Measurements from ENCODE around the gene SCP2D1. TPM values are rescaled to one million over a fixed set of nuclear protein-coding genes. Genes with fewer than 3 reads are reported as not detected.
A peak's percentile ranks its signal among the peaks of the same experiment; 100 is the strongest.

SCP2D1 gene
- total RNA-seq, 1 donor from 2014 or later = not detected

- H3K27me3 Mint-ChIP-seq (ENCODE audit: low read depth) = peaks cover 4% of the 10 kb centered on the region
- peaks cover 16% of the 10 kb centered on the region for H3K4me1 Mint-ChIP-seq (ENCODE audit: low read depth)
- no peak overlapping the region for H3K4me3 Mint-ChIP-seq (ENCODE audit: unreplicated experiment)
- no peak for TF ChIP-seq CTCF (IDR thresholded peaks at IDR 0.05)
- no peak for DNase-seq (ENCODE audit: low spot score)
- no peak overlapping the region for H3K27ac Mint-ChIP-seq (ENCODE audit: unreplicated experiment)
- H3K36me3 Mint-ChIP-seq (ENCODE audit: low read depth) = peaks cover 1% of the 10 kb centered on the region
- H3K9me3 Mint-ChIP-seq (ENCODE audit: low read depth) = peaks cover 15% of the 10 kb centered on the region
These were observed 39.6 kb downstream of the SCP2D1 start for GRCh38 chr20:18853216-18853615.

DNA sequence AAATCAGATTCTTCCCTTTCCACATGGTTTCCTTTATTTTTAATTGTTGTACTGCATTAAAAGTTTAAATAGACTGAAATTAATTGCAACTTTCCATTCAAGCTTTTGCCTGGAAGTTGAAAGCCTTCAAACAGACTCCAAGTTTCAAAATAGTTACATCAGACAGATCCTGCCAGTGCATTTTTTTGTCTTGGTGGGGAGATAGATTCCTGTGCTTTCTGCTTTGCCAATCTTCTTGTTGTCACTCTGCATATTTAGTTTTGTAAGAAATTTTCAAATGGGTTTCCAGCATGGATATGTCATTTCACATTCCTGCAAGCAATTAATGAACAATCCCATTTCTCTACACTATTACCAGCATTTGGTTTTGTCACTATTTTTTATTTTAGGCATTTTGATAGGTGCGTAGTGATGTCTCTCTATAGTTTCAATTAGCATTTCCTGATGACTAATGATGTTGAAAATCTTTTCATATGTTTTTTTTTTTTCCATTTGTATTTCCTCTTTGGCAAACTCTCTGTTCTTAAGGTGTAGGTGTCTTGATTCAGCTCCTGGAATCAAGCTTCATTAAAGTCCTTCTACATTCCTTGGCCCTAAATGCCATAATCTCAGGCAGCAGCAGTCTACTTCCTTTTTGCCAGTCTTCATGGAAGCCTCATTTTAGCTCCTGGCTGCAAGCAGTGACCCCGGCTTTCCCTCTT is 40.5 kb downstream of the SCP2D1 start:
- H3K36me3 Mint-ChIP-seq (ENCODE audit: low read depth) = peaks cover 1% of the 10 kb centered on the region
- peaks cover 18% of the 10 kb centered on the region for H3K9me3 Mint-ChIP-seq (ENCODE audit: low read depth)
- H3K4me3 Mint-ChIP-seq (ENCODE audit: unreplicated experiment) = no peak overlapping the region
- TF ChIP-seq CTCF (IDR thresholded peaks at IDR 0.05) = no peak
- peaks cover 20% of the 10 kb centered on the region for H3K4me1 Mint-ChIP-seq (ENCODE audit: low read depth)
- peak overlapping the region; percentile 82 for H3K27ac Mint-ChIP-seq (ENCODE audit: unreplicated experiment)
- no peak for DNase-seq (ENCODE audit: low spot score)
- peaks cover 3% of the 10 kb centered on the region for H3K27me3 Mint-ChIP-seq (ENCODE audit: low read depth)

DNA sequence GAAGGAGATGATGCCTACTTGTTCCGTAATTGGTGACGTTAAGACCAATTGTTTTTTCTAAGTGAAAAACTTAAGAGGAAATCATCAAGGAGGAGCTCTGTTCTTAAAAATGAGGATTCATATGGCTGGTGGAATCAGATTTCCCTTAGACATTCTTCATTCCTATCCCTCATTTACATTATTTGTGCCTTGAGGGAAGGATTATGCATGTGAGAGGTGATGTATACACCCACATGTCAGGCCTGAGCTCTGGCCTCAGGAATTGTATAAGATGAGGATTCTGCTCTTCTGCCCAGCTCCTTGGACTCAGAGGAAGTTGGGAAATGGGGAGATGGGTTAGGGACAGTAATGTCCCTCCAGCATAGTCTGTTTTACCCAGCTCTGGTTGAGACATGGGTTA is 42.3 kb downstream of the SCP2D1 start:
- peaks cover 20% of the 10 kb centered on the region for H3K4me1 Mint-ChIP-seq (ENCODE audit: low read depth)
- H3K4me3 Mint-ChIP-seq (ENCODE audit: unreplicated experiment) = no peak overlapping the region
- no peak for TF ChIP-seq CTCF (IDR thresholded peaks at IDR 0.05)
- H3K27me3 Mint-ChIP-seq (ENCODE audit: low read depth) = no peaks in the 10 kb centered on the region
- peaks cover 1% of the 10 kb centered on the region for H3K36me3 Mint-ChIP-seq (ENCODE audit: low read depth)
- H3K27ac Mint-ChIP-seq (ENCODE audit: unreplicated experiment) = no peak overlapping the region
- DNase-seq (ENCODE audit: low spot score) = no peak
- peaks cover 27% of the 10 kb centered on the region for H3K9me3 Mint-ChIP-seq (ENCODE audit: low read depth)

DNA sequence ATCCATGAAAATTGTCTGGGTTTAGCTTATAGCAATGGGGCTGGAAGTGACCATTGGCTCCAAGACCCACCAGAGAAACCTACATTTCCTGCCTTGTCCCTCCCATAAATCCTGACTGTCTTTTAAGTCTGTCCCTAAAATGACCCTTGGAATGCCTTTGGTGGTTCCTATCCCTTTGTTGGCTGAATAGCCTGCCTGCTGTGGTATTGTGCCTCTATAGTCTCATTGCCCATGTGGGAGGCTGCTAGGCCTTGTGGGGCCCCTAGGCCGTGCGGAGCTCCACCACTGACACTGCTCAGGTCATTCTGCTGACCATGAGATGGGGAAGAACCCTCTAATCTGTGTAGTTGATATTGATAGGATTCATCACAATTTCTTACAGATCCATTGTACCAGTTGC is 43.3 kb downstream of the SCP2D1 start:
- TF ChIP-seq CTCF (IDR thresholded peaks at IDR 0.05) = no peak
- Mint-ChIP-seq H3K9me3 (ENCODE audit: low read depth) (peaks cover 27% of the 10 kb centered on the region), H3K4me3 (ENCODE audit: unreplicated experiment) (no peak overlapping the region), H3K4me1 (ENCODE audit: low read depth) (peaks cover 20% of the 10 kb centered on the region), H3K27ac (ENCODE audit: unreplicated experiment) (no peak overlapping the region), H3K27me3 (ENCODE audit: low read depth) (no peaks in the 10 kb centered on the region), H3K36me3 (ENCODE audit: low read depth) (peaks cover 1% of the 10 kb centered on the region)
- no peak for DNase-seq (ENCODE audit: low spot score)

DNA sequence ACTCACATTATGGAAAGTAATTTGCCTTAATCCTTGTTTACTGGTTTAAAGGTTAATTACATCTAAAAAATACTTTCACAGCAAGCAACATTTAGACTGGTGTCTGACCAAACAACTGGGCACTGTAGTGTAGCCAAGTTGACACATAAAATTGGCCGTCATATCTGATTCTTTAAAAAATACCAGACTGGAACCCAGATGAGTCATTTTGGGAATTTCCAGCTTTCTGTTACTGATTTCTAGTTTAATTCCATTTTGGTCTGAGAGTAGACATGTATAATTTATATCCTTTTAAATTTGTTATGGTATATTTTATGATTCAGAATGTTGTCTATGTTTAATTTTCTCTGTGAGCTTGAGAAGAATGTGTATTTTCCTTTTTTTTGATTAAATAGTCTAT is 44.1 kb downstream of the SCP2D1 start:
- DNase-seq (ENCODE audit: low spot score) = no peak
- peak overlapping the region; percentile 11 for H3K27ac Mint-ChIP-seq (ENCODE audit: unreplicated experiment)
- H3K27me3 Mint-ChIP-seq (ENCODE audit: low read depth) = peaks cover 2% of the 10 kb centered on the region
- no peak for TF ChIP-seq CTCF (IDR thresholded peaks at IDR 0.05)
- peaks cover 1% of the 10 kb centered on the region for H3K36me3 Mint-ChIP-seq (ENCODE audit: low read depth)
- H3K9me3 Mint-ChIP-seq (ENCODE audit: low read depth) = peaks cover 27% of the 10 kb centered on the region
- H3K4me1 Mint-ChIP-seq (ENCODE audit: low read depth) = peaks cover 20% of the 10 kb centered on the region
- H3K4me3 Mint-ChIP-seq (ENCODE audit: unreplicated experiment) = no peak overlapping the region

Measured in chondrocyte (in vitro differentiated cells).